WTC11 (cell line): Measurements from ENCODE around the gene BICDL1.

Experiments
- CTCF ChIP-seq: fragments of 200-600 bp; IDR thresholded peaks from 2 replicates; pipeline ENCODE4 v1.8.0; 2022; ENCODE audit warnings: antibody characterized with exemption
- NR2C2 ChIP-seq: sonication (generic); formaldehyde crosslinking; IDR thresholded peaks from 2 replicates; pipeline ENCODE4 v1.8.0; 2022; ENCODE audit warnings: mild to moderate bottlenecking, missing genetic modification reagents
- USF2 ChIP-seq: sonication (generic); formaldehyde crosslinking; IDR thresholded peaks from 2 replicates; pipeline ENCODE4 v1.8.1; 2023; ENCODE audit warnings: mild to moderate bottlenecking, missing genetic modification reagents, moderate library complexity
- ZNF121 ChIP-seq: sonication (generic); formaldehyde crosslinking; IDR thresholded peaks from 2 replicates; pipeline ENCODE4 v1.8.0; 2023; ENCODE audit warnings: missing genetic modification reagents
- ZNF263 ChIP-seq: sonication (generic); formaldehyde crosslinking; IDR thresholded peaks from 2 replicates; pipeline ENCODE4 v1.8.1; 2022; ENCODE audit warnings: low read depth, mild to moderate bottlenecking, moderate library complexity, missing genetic modification reagents

GRCh38 chr12:120089105-120089504 is 100.1 kb downstream of the BICDL1 start:
- TF ChIP-seq ZNF263 (CRISPR knock-in tag): no peak
- no peak for TF ChIP-seq CTCF
- no peak for TF ChIP-seq NR2C2 (CRISPR knock-in tag)
- TF ChIP-seq USF2 (CRISPR knock-in tag): no peak
- TF ChIP-seq ZNF121 (CRISPR knock-in tag): no peak
